GM12892 (cell line): ENCODE data around the gene NDRG2.

ENCODE experiments used
- POLR2A ChIP-seq: IDR thresholded peaks from 2 replicates; pipeline ENCODE4 v1.6.1; 2011; ENCODE audit warnings: low read depth, low read length, control low read depth
- TAF1 ChIP-seq: IDR thresholded peaks from 2 replicates; pipeline ENCODE4 v1.6.1; 2011; ENCODE audit warnings: low read depth, mild to moderate bottlenecking, control low read depth, low read length, borderline replicate concordance

- TF ChIP-seq POLR2A (no peak), TAF1 (no peak)
Measured at GRCh38 chr14:20998674-20999366, 26.0 kb downstream of the NDRG2 start, which contains the start of gene SLC39A2.
